Neural progenitor cell (in vitro differentiated cells): ENCODE data around the gene URGCP.

Experiments used
- CTCF ChIP-seq: fragments of 200-600 bp; sonication (generic); IDR thresholded peaks from 2 replicates; pipeline ENCODE4 v1.5.1; 2017; ENCODE audit warnings: antibody characterized with exemption, mild to moderate bottlenecking
- EZH2 ChIP-seq: fragments of 200-600 bp; sonication (generic); IDR thresholded peaks from 2 replicates; pipeline ENCODE4 v1.6.1; 2017; ENCODE audit warnings: antibody characterized with exemption, mild to moderate bottlenecking, moderate library complexity

DNA sequence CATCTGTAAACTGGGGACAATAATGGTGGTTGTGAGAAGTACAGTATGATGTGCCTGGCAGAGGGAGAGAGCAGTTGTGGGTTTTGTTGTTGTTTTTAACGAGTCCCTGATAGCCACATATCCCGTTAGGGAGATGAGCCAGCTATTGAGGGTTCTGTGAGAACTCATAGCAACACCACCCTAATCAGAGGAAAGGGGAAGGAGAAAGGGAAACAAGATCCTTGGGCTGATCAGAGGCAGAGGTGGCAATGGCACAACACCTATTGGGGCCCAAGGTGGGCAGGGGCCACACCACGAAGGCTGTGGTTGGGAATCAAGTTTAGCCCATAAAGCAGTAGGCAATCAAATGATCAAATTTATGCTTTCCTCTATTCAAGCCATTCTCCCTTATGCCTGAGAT, 35.3 kb downstream of the URGCP start:
- TF ChIP-seq CTCF: no peak
- no peak for TF ChIP-seq EZH2
